HepG2 (cell line): ENCODE results near the gene R3HDM4. TPM values are rescaled to one million over a fixed set of nuclear protein-coding genes. Genes with fewer than 3 reads are reported as not detected.

Experiments used
- ATAC-seq: fragments of 200-7000 bp; cut with Tn5 transposase; 3 replicates; pipeline ENCODE4 v1.9.1; 2020; ENCODE audit warnings: mild to moderate bottlenecking, moderate library complexity
- BruUV-seq: library from RNA; stranded (reverse); fragments of 400-500 nt; replicated peaks from 2 replicates; lab custom pipeline; 2021; lab: Mats Ljungman, UMichigan
- CTCF ChIA-PET: fragments of 300-600 bp; formaldehyde crosslinking; extraction: SDS; loops from one replicate; lab custom pipeline; 2021; ENCODE audit warnings: low total read pairs, inconsistent platforms, low intra/inter-chr PET ratio; lab: Yijun Ruan, JAX
- POLR2A ChIA-PET: fragments of 350-600 bp; sonication (Branson Sonifier 250); formaldehyde crosslinking; loops from one replicate; lab custom pipeline; 2020; ENCODE audit warnings: antibody characterized with exemption, inconsistent platforms; lab: Yijun Ruan, JAX
- DNase-seq: peaks from one replicate; pipeline ENCODE4 v3.0.0-alpha.2; 2015; ENCODE audit warnings: low spot score
- FAIRE-seq: peaks from 3 replicates; lab custom pipeline; 2011; peaks lifted over from hg19 to GRCh38; lab: Jason Lieb, UNC
- H2AFZ ChIP-seq: one replicate; pipeline ENCODE4 v1.6.1; 2011; ENCODE audit warnings: low read length, inconsistent platforms
- H3K27ac ChIP-seq: fragments of 300-600 bp; 3 replicates; pipeline ENCODE4 v1.8.0; 2011; ENCODE audit warnings: mixed run types, mild to moderate bottlenecking, mixed read lengths, low read length, inconsistent platforms; ENCODE audit not compliant: insufficient read depth; ENCODE audit errors: extremely low read length
- H3K27me3 ChIP-seq, 2 experiments: fragments of 200-600 bp in 1 of 2; 2 replicates in 1 of 2; 3 replicates in 1 of 2; pipeline versions ENCODE4 v1.6.0 to v1.8.0; 2011; ENCODE audit warnings: low read length in 2 of 2, mild to moderate bottlenecking in 2 of 2, moderate library complexity in 2 of 2, inconsistent platforms in 1 of 2; ENCODE audit not compliant: insufficient read depth in 2 of 2, control insufficient read depth in 1 of 2
- H3K36me3 ChIP-seq, 2 experiments: fragments of 200-600 bp in 1 of 2; replicated peaks in 1 of 2; 2 replicates in 1 of 2; 3 replicates in 1 of 2; pipeline versions ENCODE4 v1.5.1 to v1.8.0; 2011; ENCODE audit warnings: low read length in 2 of 2, inconsistent platforms in 1 of 2; ENCODE audit not compliant: insufficient read depth in 2 of 2, control insufficient read depth in 1 of 2
- H3K4me1 ChIP-seq: 2 replicates; pipeline ENCODE4 v1.5.1; 2012; ENCODE audit warnings: low read length, inconsistent platforms; ENCODE audit not compliant: insufficient read depth
- H3K4me2 ChIP-seq: 2 replicates; pipeline ENCODE4 v1.6.0; 2011; ENCODE audit warnings: low read depth, low read length, inconsistent platforms
- H3K4me3 ChIP-seq, 3 experiments: fragments of 200-600 bp in 1 of 3; sonication (generic), shearing (Covaris generic) in 1 of 3; replicated peaks in 1 of 3; 2 replicates each; pipeline ENCODE4 v1.5.1; 2011 to 2016; ENCODE audit warnings: low read length in 3 of 3, inconsistent platforms in 2 of 3, low read depth in 2 of 3, mild to moderate bottlenecking in 2 of 3, control low read depth in 1 of 3, mixed read lengths in 1 of 3; ENCODE audit not compliant: insufficient read depth in 1 of 3
- H3K79me2 ChIP-seq: one replicate; pipeline ENCODE4 v1.6.1; 2011; ENCODE audit warnings: low read length, inconsistent platforms; ENCODE audit not compliant: insufficient read depth
- H3K9ac ChIP-seq: 2 replicates; pipeline ENCODE4 v1.6.0; 2011; ENCODE audit warnings: mild to moderate bottlenecking, low read depth, low read length, inconsistent platforms; ENCODE audit not compliant: insufficient read depth
- H3K9me3 ChIP-seq: 2 replicates; pipeline ENCODE4 v1.5.1; 2012; ENCODE audit warnings: mild to moderate bottlenecking, low read length
- H4K20me1 ChIP-seq: 2 replicates; pipeline ENCODE4 v1.6.0; 2011; ENCODE audit warnings: inconsistent platforms, mild to moderate bottlenecking, low read length, moderate library complexity; ENCODE audit not compliant: insufficient read depth
- AGO2 ChIP-seq: fragments of 200-400 bp; formaldehyde crosslinking; optimal IDR thresholded peaks from 2 replicates; pipeline ENCODE3; 2017; ENCODE audit warnings: mild to moderate bottlenecking, low read depth, low read length, moderate library complexity
- PCBP1 ChIP-seq: fragments of 200-400 bp; formaldehyde crosslinking; IDR thresholded peaks from 2 replicates; pipeline ENCODE4 v1.6.1; 2017; ENCODE audit warnings: mild to moderate bottlenecking, low read depth, low read length, borderline replicate concordance
- RFX1 ChIP-seq: fragments of 450-650 bp; IDR thresholded peaks from 2 replicates; pipeline ENCODE4 v1.6.1; 2017
- RFX3 ChIP-seq: IDR thresholded peaks from 2 replicates; pipeline ENCODE4 v1.6.1; 2016; ENCODE audit warnings: missing biosample characterization, missing genetic modification reagents
- RFX5 ChIP-seq: IDR thresholded peaks from 2 replicates; pipeline ENCODE4 v1.6.1; 2011; ENCODE audit warnings: low read depth, low read length, improper control_type of control experiment
- SMC3 ChIP-seq: IDR thresholded peaks from 2 replicates; pipeline ENCODE4 v1.6.1; 2011; ENCODE audit warnings: low read length, improper control_type of control experiment
- WGBS: methylation state at CpG from one replicate; pipeline ENCODE4 v1.1.6; 2017; ENCODE audit warnings: low lambda C conversion rate; 5-methylcytosine and 5-hydroxymethylcytosine counted together
- in situ Hi-C: cut with HindIII; loops from 2 replicates; pipeline ENCODE4 v1.10.0; 2017; ENCODE audit warnings: low pct_unique_long_range_greater_than_20kb; ENCODE audit not compliant: extremely low pct_ligation_motif_present
- intact Hi-C: fragments of 100-400 bp; cut with micrococcal nuclease; formaldehyde crosslinking; loops from one replicate; pipeline ENCODE4 v1.10.0; 2022; ENCODE audit not compliant: unreplicated experiment
- polyA plus RNA-seq, 8 experiments: library from polyadenylated mRNA; depleted of rRNA in 3 of 8; stranded (reverse) in 7 of 8; unstranded in 1 of 8; fragments of >200 nt; fragmentation: Illumina TruSeq in 4 of 8; extraction: Trizol in 4 of 8; gene quantifications; 2 replicates each; pipeline versions ENCODE4 v1.2.1 to v1.2.3, GENCODE V29; 2011 to 2016; ENCODE audit warnings: low read depth in 4 of 8, missing spikeins in 1 of 8, mixed read lengths in 1 of 8; ENCODE audit not compliant: insufficient read depth in 1 of 8
- total RNA-seq, 5 experiments: library from RNA; depleted of rRNA; stranded (reverse); fragments of >200 nt; fragmentation: Illumina TruSeq; extraction: Trizol; gene quantifications; 2 replicates each; pipeline ENCODE4 v1.2.3, GENCODE V29; 2016; ENCODE audit warnings: low read depth in 1 of 5
- TF ChIP-seq, protein P1 (sequence below): sonication (generic); formaldehyde crosslinking; IDR thresholded peaks from 2 replicates; pipeline ENCODE4 v1.8.0; 2022; ENCODE audit warnings: low read depth, missing genetic modification reagents

Gene R3HDM4
- total and polyA plus RNA-seq, 2 of the 13 experiments (the other 11 are each of a cell fraction or from before 2014, with no cell fraction given), result 26.2 to 26.9 TPM

DNA sequence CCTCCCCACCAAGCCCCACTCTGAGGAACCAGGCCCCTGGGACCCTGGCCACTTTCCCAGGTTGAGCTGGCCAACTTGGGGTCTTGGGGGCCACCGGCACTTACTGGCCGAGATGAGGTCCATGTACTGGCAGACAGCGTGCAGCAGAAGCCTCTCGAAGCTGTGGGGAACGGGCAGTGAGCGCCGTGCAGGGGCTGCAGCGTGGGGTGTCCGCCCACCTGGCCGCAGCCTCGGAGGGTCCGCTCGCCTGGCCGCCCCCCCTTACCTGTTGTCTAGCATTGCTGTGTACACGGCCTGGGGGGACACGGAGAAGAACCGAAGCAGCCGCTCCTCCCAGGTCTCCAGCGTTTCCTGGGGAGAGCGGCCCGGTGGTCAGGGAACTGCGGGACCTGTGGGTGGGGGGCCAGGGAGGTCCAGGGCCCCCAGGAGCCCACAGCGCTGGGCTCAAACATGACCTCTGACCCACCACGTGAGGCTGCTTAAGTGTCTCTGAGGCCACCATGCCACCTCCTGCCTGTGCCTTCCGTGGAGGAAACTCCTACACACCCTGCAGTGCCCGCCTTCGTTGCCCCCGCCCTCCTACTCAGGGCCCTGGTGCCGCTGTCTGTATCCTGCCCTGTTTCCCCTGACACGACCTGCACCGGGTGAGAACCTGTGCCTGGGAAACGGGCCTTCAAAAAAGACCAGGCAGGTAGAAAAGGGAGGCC lies 13.5 kb downstream of the R3HDM4 start:
- ChIA-PET CTCF (no interaction called here), POLR2A (no interaction called here)
- Histone ChIP-seq H3K4me3 (no peak overlapping the region), H3K4me2 (no peak overlapping the region), H3K4me1 (no peaks in the 10 kb centered on the region), H3K9me3 (no peaks in the 10 kb centered on the region), H3K27ac (no peak overlapping the region), H3K36me3 (peaks cover 6 to 15% of the 10 kb centered on the region in 2 experiments; a peak in 4 of 5 replicates), H3K27me3 (no peaks in the 10 kb centered on the region), H2AFZ (no peak overlapping the region), H3K9ac (no peak overlapping the region), H4K20me1 (no peaks in the 10 kb centered on the region), H3K79me2 (no peaks in the 10 kb centered on the region)
- ATAC-seq, result no peak
- in situ Hi-C loops, result no loop called here
- BruUV-seq, result no TSS peak
- FAIRE-seq, result no peak
- no peak for DNase-seq
- WGBS, result 99% methylated on average over 19 of the region's 32 CpGs
- TF ChIP-seq, protein P1, sequence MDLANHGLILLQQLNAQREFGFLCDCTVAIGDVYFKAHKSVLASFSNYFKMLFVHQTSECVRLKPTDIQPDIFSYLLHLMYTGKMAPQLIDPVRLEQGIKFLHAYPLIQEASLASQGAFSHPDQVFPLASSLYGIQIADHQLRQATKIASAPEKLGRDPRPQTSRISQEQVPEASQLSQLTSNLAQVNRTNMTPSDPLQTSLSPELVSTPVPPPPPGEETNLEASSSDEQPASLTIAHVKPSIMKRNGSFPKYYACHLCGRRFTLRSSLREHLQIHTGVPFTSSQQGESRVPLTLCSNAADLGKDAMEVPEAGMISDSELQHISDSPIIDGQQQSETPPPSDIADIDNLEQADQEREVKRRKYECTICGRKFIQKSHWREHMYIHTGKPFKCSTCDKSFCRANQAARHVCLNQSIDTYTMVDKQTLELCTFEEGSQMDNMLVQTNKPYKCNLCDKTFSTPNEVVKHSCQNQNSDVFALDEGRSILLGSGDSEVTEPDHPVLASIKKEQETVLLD (CRISPR knock-in tag), result no peak
- TF ChIP-seq, all 625 proteins: peak for 0
- intact Hi-C loops, result no loop called here

DNA sequence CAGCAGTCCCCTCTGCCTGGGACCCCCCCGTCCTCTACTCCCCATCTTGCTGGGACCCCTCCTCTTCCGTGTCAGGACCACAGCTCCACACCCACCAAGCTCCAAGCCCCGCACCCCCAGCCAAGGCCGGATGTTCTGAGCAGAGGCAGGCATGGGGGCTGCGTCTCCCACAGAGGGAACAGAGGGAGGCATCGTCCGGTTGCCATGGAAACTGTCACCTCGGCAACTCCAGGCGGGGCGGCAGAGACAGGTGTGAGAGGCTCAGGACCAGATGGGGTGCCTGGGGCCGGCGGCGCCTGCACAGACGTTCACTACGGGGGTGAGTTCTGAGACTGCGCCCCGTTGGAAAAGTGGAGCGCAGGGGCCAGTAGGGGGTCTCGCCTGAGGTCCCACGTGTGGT lies 14.4 kb downstream of the R3HDM4 start:
- no peaks in the 10 kb centered on the region for H4K20me1 ChIP-seq
- H3K27me3 ChIP-seq, result no peaks in the 10 kb centered on the region
- ChIA-PET CTCF (no interaction called here), POLR2A (interaction anchor here (0.8 kb wide), 1 partner anchor 11 kb away, joined by 4 read pairs; no protein-coding TSS in a partner anchor)
- peaks cover 6 to 15% of the 10 kb centered on the region in 2 experiments; a peak in 4 of 5 replicates for H3K36me3 ChIP-seq
- H3K4me3 ChIP-seq, result no peak overlapping the region
- H3K27ac ChIP-seq, result no peak overlapping the region
- ATAC-seq (no peak), FAIRE-seq (no peak), DNase-seq (no peak)
- in situ Hi-C loops, result no loop called here
- 96% methylated on average over 18 of the region's 20 CpGs for WGBS
- intact Hi-C loops, result no loop called here
- H3K9me3 ChIP-seq, result no peaks in the 10 kb centered on the region
- H3K79me2 ChIP-seq, result no peaks in the 10 kb centered on the region
- H3K4me2 ChIP-seq, result no peak overlapping the region
- H2AFZ ChIP-seq, result no peak overlapping the region
- H3K9ac ChIP-seq, result no peak overlapping the region
- no TSS peak for BruUV-seq
- H3K4me1 ChIP-seq, result no peaks in the 10 kb centered on the region
- TF ChIP-seq PCBP1 (no peak), AGO2 (peak; percentile 40), RFX3 (CRISPR knock-in tag) (peak; percentile 53; the same call in 1 of the 2 replicates), RFX5 (peak; percentile 30; the same call in 1 of the 2 replicates), RFX1 (peak; percentile 71), SMC3 (no peak)
